ENCODE data around the gene CREBBP. TPM values are rescaled to one million over a fixed set of nuclear protein-coding genes. Genes with fewer than 3 reads are reported as not detected.

CREBBP gene
- total RNA-seq, 2 experiments from 2014 or later: 29.9 to 33.0 TPM

- CTCF ChIA-PET: no interaction called here
Observed at GRCh38 chr16:3863587-3863986, 16.9 kb downstream of the CREBBP start.

GRCh38 chr16:3861808-3862451 is 18.6 kb downstream of the CREBBP start:
- Mint-ChIP-seq H3K4me3 (no peak overlapping the region), H3K27me3 (ENCODE audit: low read depth) (no peaks in the 10 kb centered on the region), H3K27ac (no peak overlapping the region), H3K36me3 (ENCODE audit: low read depth) (peaks cover 2% of the 10 kb centered on the region), H3K4me1 (ENCODE audit: low read depth) (peaks cover 75% of the 10 kb centered on the region), H3K9me3 (no peaks in the 10 kb centered on the region)
- CTCF ChIA-PET: interaction anchor here (0.6 to 1.0 kb wide), 4 partner anchors 8 to 39 kb away, joined by 3 to 9 read pairs (median 4); no protein-coding TSS in a partner anchor
- intact Hi-C loops (cut with micrococcal nuclease): no loop called here
- peak; percentile 22 for DNase-seq

More at GRCh38 chr16:3863587-3863986, 16.9 kb downstream of the CREBBP start:
- Mint-ChIP-seq H3K9me3 (no peaks in the 10 kb centered on the region), H3K36me3 (ENCODE audit: low read depth) (peaks cover 2% of the 10 kb centered on the region), H3K27me3 (ENCODE audit: low read depth) (no peaks in the 10 kb centered on the region), H3K4me3 (no peak overlapping the region), H3K4me1 (ENCODE audit: low read depth) (peaks cover 69% of the 10 kb centered on the region), H3K27ac (no peak overlapping the region)
- intact Hi-C loops (cut with micrococcal nuclease): no loop called here
- no peak for DNase-seq

- Mint-ChIP-seq H3K27ac (no peak overlapping the region), H3K4me1 (ENCODE audit: low read depth) (peaks cover 72% of the 10 kb centered on the region), H3K4me3 (no peak overlapping the region), H3K9me3 (no peaks in the 10 kb centered on the region), H3K27me3 (ENCODE audit: low read depth) (no peaks in the 10 kb centered on the region), H3K36me3 (ENCODE audit: low read depth) (peaks cover 2% of the 10 kb centered on the region)
- intact Hi-C loops (cut with micrococcal nuclease): no loop called here
- CTCF ChIA-PET: no interaction called here
- no peak for DNase-seq
Observed at GRCh38 chr16:3859889-3860288, 20.6 kb downstream of the CREBBP start.

- intact Hi-C loops (cut with micrococcal nuclease): no loop called here
- Mint-ChIP-seq H3K27me3 (ENCODE audit: low read depth) (no peaks in the 10 kb centered on the region), H3K36me3 (ENCODE audit: low read depth) (peaks cover 2% of the 10 kb centered on the region), H3K4me1 (ENCODE audit: low read depth) (peaks cover 72% of the 10 kb centered on the region), H3K27ac (no peak overlapping the region), H3K4me3 (no peak overlapping the region), H3K9me3 (no peaks in the 10 kb centered on the region)
- DNase-seq: no peak
- CTCF ChIA-PET: no interaction called here
Observed at GRCh38 chr16:3858801-3859200, 21.7 kb downstream of the CREBBP start.

GRCh38 chr16:3857189-3858043 is 23.1 kb downstream of the CREBBP start:
- CTCF ChIA-PET: no interaction called here
- intact Hi-C loops (cut with micrococcal nuclease): no loop called here
- Mint-ChIP-seq H3K27ac (no peak overlapping the region), H3K4me1 (ENCODE audit: low read depth) (peaks cover 67% of the 10 kb centered on the region), H3K27me3 (ENCODE audit: low read depth) (no peaks in the 10 kb centered on the region), H3K36me3 (ENCODE audit: low read depth) (no peaks in the 10 kb centered on the region), H3K4me3 (no peak overlapping the region), H3K9me3 (no peaks in the 10 kb centered on the region)
- no peak for DNase-seq

GRCh38 chr16:3856367-3857141 is 24.0 kb downstream of the CREBBP start:
- Mint-ChIP-seq H3K27ac (no peak overlapping the region), H3K27me3 (ENCODE audit: low read depth) (no peaks in the 10 kb centered on the region), H3K36me3 (ENCODE audit: low read depth) (no peaks in the 10 kb centered on the region), H3K4me3 (no peak overlapping the region), H3K4me1 (ENCODE audit: low read depth) (peaks cover 59% of the 10 kb centered on the region), H3K9me3 (no peaks in the 10 kb centered on the region)
- CTCF ChIA-PET: no interaction called here
- intact Hi-C loops (cut with micrococcal nuclease): no loop called here
- no peak for DNase-seq

GRCh38 chr16:3854750-3855541 is 25.6 kb downstream of the CREBBP start:
- Mint-ChIP-seq H3K9me3 (no peaks in the 10 kb centered on the region), H3K27ac (no peak overlapping the region), H3K4me3 (no peak overlapping the region), H3K36me3 (ENCODE audit: low read depth) (no peaks in the 10 kb centered on the region), H3K27me3 (ENCODE audit: low read depth) (no peaks in the 10 kb centered on the region), H3K4me1 (ENCODE audit: low read depth) (peaks cover 53% of the 10 kb centered on the region)
- DNase-seq: no peak
- intact Hi-C loops (cut with micrococcal nuclease): no loop called here
- CTCF ChIA-PET: interaction anchor here (1.0 kb wide), 1 partner anchor 23 kb away, joined by 3 read pairs; no protein-coding TSS in a partner anchor

- Mint-ChIP-seq H3K4me3 (no peak overlapping the region), H3K36me3 (ENCODE audit: low read depth) (peaks cover 5% of the 10 kb centered on the region), H3K9me3 (no peaks in the 10 kb centered on the region), H3K27ac (no peak overlapping the region), H3K27me3 (ENCODE audit: low read depth) (no peaks in the 10 kb centered on the region), H3K4me1 (ENCODE audit: low read depth) (peaks cover 40% of the 10 kb centered on the region)
- CTCF ChIA-PET: no interaction called here
- intact Hi-C loops (cut with micrococcal nuclease): no loop called here
- DNase-seq: no peak
Observed at GRCh38 chr16:3850544-3850899, 30.0 kb downstream of the CREBBP start.

- Mint-ChIP-seq H3K36me3 (ENCODE audit: low read depth) (peaks cover 5% of the 10 kb centered on the region), H3K27ac (no peak overlapping the region), H3K4me3 (no peak overlapping the region), H3K9me3 (no peaks in the 10 kb centered on the region), H3K4me1 (ENCODE audit: low read depth) (peaks cover 39% of the 10 kb centered on the region), H3K27me3 (ENCODE audit: low read depth) (no peaks in the 10 kb centered on the region)
- CTCF ChIA-PET: interaction anchor here (1.0 kb wide), 1 partner anchor 28 kb away, joined by 3 read pairs; no protein-coding TSS in a partner anchor
- no peak for DNase-seq
- intact Hi-C loops (cut with micrococcal nuclease): no loop called here
Observed at GRCh38 chr16:3849751-3850543, 30.6 kb downstream of the CREBBP start.

GRCh38 chr16:3846595-3847091 is 33.9 kb downstream of the CREBBP start:
- no peak for DNase-seq
- Mint-ChIP-seq H3K4me1 (ENCODE audit: low read depth) (peaks cover 39% of the 10 kb centered on the region), H3K36me3 (ENCODE audit: low read depth) (peaks cover 5% of the 10 kb centered on the region), H3K9me3 (no peaks in the 10 kb centered on the region), H3K27ac (no peak overlapping the region), H3K27me3 (ENCODE audit: low read depth) (no peaks in the 10 kb centered on the region), H3K4me3 (no peak overlapping the region)
- intact Hi-C loops (cut with micrococcal nuclease): no loop called here
- CTCF ChIA-PET: no interaction called here

- CTCF ChIA-PET: no interaction called here
- H3K4me1 Mint-ChIP-seq (ENCODE audit: low read depth): peaks cover 39% of the 10 kb centered on the region
- DNase-seq: no peak
- H3K27me3 Mint-ChIP-seq (ENCODE audit: low read depth): no peaks in the 10 kb centered on the region
- peaks cover 5% of the 10 kb centered on the region for H3K36me3 Mint-ChIP-seq (ENCODE audit: low read depth)
- no peak overlapping the region for H3K4me3 Mint-ChIP-seq
- H3K9me3 Mint-ChIP-seq: no peaks in the 10 kb centered on the region
- no peak overlapping the region for H3K27ac Mint-ChIP-seq
- intact Hi-C loops (cut with micrococcal nuclease): no loop called here
Observed at GRCh38 chr16:3846087-3846486, 34.4 kb downstream of the CREBBP start.

Measured in activated naive CD4-positive, alpha-beta T cell treated with anti-CD3 and anti-CD28 coated beads for 36 hours (primary cell).